C1 segment of cervical spinal cord (tissue), 14 donors: ENCODE data around the gene TCTA.
A peak's percentile ranks its signal among the peaks of the same experiment; 100 is the strongest.

Experiments used
- DNase-seq, 14 donors: peaks; one replicate each; lab custom pipeline; 2025; lab: John Stamatoyannopoulos, UW

TCTA gene

GRCh38 chr3:49460956-49461355 lies 48.7 kb downstream of the TCTA start:
- DNase-seq = no peak

GRCh38 chr3:49461443-49462171 lies 49.4 kb downstream of the TCTA start:
- no peak for DNase-seq

GRCh38 chr3:49462222-49462621 lies 50.0 kb downstream of the TCTA start:
- DNase-seq = no peak

GRCh38 chr3:49465270-49466034 lies 53.2 kb downstream of the TCTA start:
- peak in 5 of 14 donors; percentile 3 to 30 (median 10) for DNase-seq
